DND-41 (cell line): Measurements from ENCODE around the gene GPR63.

Experiments used
- ATAC-seq: fragments of 200-7000 bp; cut with Tn5 transposase; 3 replicates; pipeline ENCODE4 v1.9.1; 2021; ENCODE audit warnings: low read depth; ENCODE audit not compliant: insufficient read depth
- DNase-seq: peaks from one replicate; pipeline ENCODE4 v3.0.0-alpha.2; 2020
- H2AFZ ChIP-seq: 2 replicates; pipeline ENCODE4 v1.6.0; 2012; ENCODE audit warnings: low read depth, low read length
- H3K27ac ChIP-seq: 2 replicates; pipeline ENCODE4 v1.5.1; 2012; ENCODE audit warnings: low read length, inconsistent platforms
- H3K27me3 ChIP-seq: fragments of 200-600 bp; sonication (generic); 2 replicates; pipeline ENCODE4 v1.6.0; 2012; ENCODE audit warnings: low read length, mild to moderate bottlenecking, inconsistent platforms; ENCODE audit not compliant: insufficient read depth, poor library complexity
- H3K36me3 ChIP-seq: 2 replicates; pipeline ENCODE4 v1.5.1; 2012; ENCODE audit warnings: low read length, inconsistent platforms; ENCODE audit not compliant: insufficient read depth
- H3K4me1 ChIP-seq: 2 replicates; pipeline ENCODE4 v1.5.1; 2012; ENCODE audit warnings: mild to moderate bottlenecking, low read length; ENCODE audit not compliant: insufficient read depth
- H3K4me2 ChIP-seq: 2 replicates; pipeline ENCODE4 v1.6.0; 2012; ENCODE audit warnings: mild to moderate bottlenecking, moderate library complexity, low read length, inconsistent platforms; ENCODE audit not compliant: insufficient read depth
- H3K4me3 ChIP-seq, 2 experiments: fragments of 200-600 bp in 1 of 2; shearing (Covaris generic) in 1 of 2; 2 replicates each; pipeline ENCODE4 v1.5.1; 2012 to 2016; ENCODE audit warnings: inconsistent platforms in 2 of 2, low read length in 2 of 2, mild to moderate bottlenecking in 2 of 2, low read depth in 1 of 2, moderate library complexity in 1 of 2
- H3K79me2 ChIP-seq: 2 replicates; pipeline ENCODE4 v1.6.0; 2012; ENCODE audit warnings: low read length, inconsistent platforms; ENCODE audit not compliant: insufficient read depth
- H3K9ac ChIP-seq: 2 replicates; pipeline ENCODE4 v1.6.0; 2012; ENCODE audit warnings: low read depth, mild to moderate bottlenecking, inconsistent platforms, low read length, moderate library complexity
- H3K9me3 ChIP-seq: 2 replicates; pipeline ENCODE4 v1.5.1; 2012; ENCODE audit warnings: low read length, moderate library complexity, mild to moderate bottlenecking, inconsistent platforms; ENCODE audit not compliant: insufficient read depth, severe bottlenecking
- H4K20me1 ChIP-seq: 2 replicates; pipeline ENCODE4 v1.6.0; 2012; ENCODE audit warnings: low read length; ENCODE audit not compliant: insufficient read depth
- EZH2 ChIP-seq: IDR thresholded peaks from 3 replicates; pipeline ENCODE4 v1.6.1; 2012; ENCODE audit warnings: borderline replicate concordance, low read depth, mild to moderate bottlenecking, moderate library complexity, low read length, inconsistent platforms; ENCODE audit not compliant: severe bottlenecking
- TF ChIP-seq, protein P1 (sequence below): IDR thresholded peaks from 2 replicates; pipeline ENCODE4 v1.5.1; 2012; ENCODE audit warnings: borderline replicate concordance, low read length, moderate library complexity, mild to moderate bottlenecking; ENCODE audit not compliant: poor library complexity, severe bottlenecking; ENCODE audit errors: extremely low read depth

The GPR63 gene

DNA sequence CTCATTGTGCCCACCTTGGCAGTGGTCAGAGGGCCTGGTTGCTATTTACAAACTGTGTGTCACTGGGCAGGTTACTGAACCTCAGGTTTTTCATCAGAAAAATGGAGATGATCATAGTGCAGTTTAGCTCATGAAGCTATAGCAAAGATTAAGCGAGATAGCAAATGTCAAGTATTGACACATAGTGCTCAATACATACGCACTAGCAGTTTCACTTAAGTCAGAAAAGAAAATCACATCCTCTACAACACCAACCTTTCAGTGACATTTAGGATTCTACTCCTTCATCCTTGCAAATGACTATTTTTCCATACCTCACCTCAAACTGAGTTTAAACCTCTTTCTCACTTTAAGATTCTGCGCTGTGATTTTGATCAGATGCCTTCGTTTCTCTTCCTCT, 16.2 kb downstream of the GPR63 start:
- no peak overlapping the region for H3K4me3 ChIP-seq
- no peak overlapping the region for H3K9ac ChIP-seq
- H3K4me1 ChIP-seq: no peaks in the 10 kb centered on the region
- no peak for DNase-seq
- H3K27ac ChIP-seq: no peak overlapping the region
- H3K4me2 ChIP-seq: no peak overlapping the region
- H2AFZ ChIP-seq: no peak overlapping the region
- H3K27me3 ChIP-seq: no peaks in the 10 kb centered on the region
- TF ChIP-seq, protein P1, sequence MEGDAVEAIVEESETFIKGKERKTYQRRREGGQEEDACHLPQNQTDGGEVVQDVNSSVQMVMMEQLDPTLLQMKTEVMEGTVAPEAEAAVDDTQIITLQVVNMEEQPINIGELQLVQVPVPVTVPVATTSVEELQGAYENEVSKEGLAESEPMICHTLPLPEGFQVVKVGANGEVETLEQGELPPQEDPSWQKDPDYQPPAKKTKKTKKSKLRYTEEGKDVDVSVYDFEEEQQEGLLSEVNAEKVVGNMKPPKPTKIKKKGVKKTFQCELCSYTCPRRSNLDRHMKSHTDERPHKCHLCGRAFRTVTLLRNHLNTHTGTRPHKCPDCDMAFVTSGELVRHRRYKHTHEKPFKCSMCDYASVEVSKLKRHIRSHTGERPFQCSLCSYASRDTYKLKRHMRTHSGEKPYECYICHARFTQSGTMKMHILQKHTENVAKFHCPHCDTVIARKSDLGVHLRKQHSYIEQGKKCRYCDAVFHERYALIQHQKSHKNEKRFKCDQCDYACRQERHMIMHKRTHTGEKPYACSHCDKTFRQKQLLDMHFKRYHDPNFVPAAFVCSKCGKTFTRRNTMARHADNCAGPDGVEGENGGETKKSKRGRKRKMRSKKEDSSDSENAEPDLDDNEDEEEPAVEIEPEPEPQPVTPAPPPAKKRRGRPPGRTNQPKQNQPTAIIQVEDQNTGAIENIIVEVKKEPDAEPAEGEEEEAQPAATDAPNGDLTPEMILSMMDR: no peak
- no peak for TF ChIP-seq EZH2
- peaks cover 3% of the 10 kb centered on the region; the same call in 1 of the 2 replicates for H3K79me2 ChIP-seq
- no peak for ATAC-seq
- H3K36me3 ChIP-seq: peaks cover 4% of the 10 kb centered on the region; the same call in 1 of the 2 replicates
- H4K20me1 ChIP-seq: peaks cover 3% of the 10 kb centered on the region; the same call in 1 of the 2 replicates
- no peaks in the 10 kb centered on the region for H3K9me3 ChIP-seq

DNA sequence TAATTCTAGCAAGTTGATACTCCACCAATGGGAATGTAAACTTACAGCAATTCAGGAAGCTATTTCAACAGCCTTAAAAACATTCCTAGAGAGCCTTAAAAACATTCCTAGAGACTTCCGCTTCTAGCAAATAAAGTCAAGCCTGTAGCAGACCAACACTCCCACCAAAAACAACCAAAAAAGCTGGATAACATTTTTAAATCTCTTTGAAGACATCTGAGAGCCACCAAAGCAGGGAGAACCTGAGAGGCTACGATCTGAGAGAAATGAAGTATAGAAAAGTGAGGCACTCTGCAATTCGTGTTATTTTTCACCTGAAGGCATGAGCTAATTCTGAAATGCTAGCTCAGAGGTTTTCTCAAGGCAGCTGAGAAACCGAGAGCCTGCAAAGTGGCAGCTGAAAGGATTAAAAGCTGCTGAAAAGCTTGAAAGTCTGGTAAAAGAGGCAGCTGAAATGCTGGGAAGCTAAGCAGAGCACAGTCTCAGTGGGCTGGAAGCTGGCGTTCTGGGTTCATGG, 20.9 kb downstream of the GPR63 start:
- ATAC-seq (no peak), DNase-seq (no peak)
- Histone ChIP-seq H3K27ac (no peak overlapping the region), H4K20me1 (peaks cover 7% of the 10 kb centered on the region; the same call in 1 of the 2 replicates), H3K4me3 (no peak overlapping the region), H3K4me2 (no peak overlapping the region), H2AFZ (no peak overlapping the region), H3K9me3 (no peaks in the 10 kb centered on the region), H3K9ac (no peak overlapping the region), H3K4me1 (no peaks in the 10 kb centered on the region), H3K27me3 (no peaks in the 10 kb centered on the region), H3K36me3 (no peaks in the 10 kb centered on the region), H3K79me2 (peaks cover 2% of the 10 kb centered on the region; the same call in 1 of the 2 replicates)
- no peak for TF ChIP-seq EZH2
- TF ChIP-seq, protein P1: no peak

DNA sequence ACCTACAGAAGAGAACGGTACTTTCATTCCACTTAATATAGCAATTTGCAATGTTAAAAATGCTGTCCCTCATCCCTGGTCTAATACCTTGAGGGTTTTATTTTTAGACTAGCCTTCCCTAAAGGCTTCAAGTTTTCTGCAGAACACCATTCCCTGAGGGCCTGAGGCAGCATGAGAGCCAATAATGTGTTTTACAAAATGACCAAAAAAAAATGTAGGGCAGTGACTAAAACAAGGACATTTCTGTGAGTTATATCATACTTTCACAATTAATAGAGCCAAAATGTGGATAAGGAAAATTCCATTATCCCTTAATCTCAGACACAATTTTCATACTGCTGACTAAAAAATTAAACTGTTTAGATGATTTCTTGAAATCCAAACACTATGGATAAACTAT, 22.7 kb downstream of the GPR63 start:
- H3K4me2 ChIP-seq: no peak overlapping the region
- no peaks in the 10 kb centered on the region for H3K27me3 ChIP-seq
- H3K79me2 ChIP-seq: peaks cover 4% of the 10 kb centered on the region; the same call in 1 of the 2 replicates
- DNase-seq: no peak
- H3K9ac ChIP-seq: no peak overlapping the region
- ATAC-seq: no peak
- no peak overlapping the region for H3K4me3 ChIP-seq
- H3K4me1 ChIP-seq: no peaks in the 10 kb centered on the region
- no peaks in the 10 kb centered on the region for H3K36me3 ChIP-seq
- peaks cover 7% of the 10 kb centered on the region; the same call in 1 of the 2 replicates for H4K20me1 ChIP-seq
- TF ChIP-seq EZH2: no peak
- TF ChIP-seq, protein P1: no peak
- no peaks in the 10 kb centered on the region for H3K9me3 ChIP-seq
- H2AFZ ChIP-seq: no peak overlapping the region
- H3K27ac ChIP-seq: no peak overlapping the region
